B cell (primary cell): ENCODE results near the gene JAK2. TPM values are rescaled to one million over a fixed set of nuclear protein-coding genes. Genes with fewer than 3 reads are reported as not detected.

Experiments
- ATAC-seq: fragments of 200-7000 bp; cut with Tn5 transposase; one replicate; pipeline ENCODE4 v1.10.0; 2021; ENCODE audit warnings: low read depth, mild to moderate bottlenecking, moderate number of reproducible peaks, moderate library complexity
- CTCF ChIA-PET: fragments of 350-600 bp; sonication (Branson Sonifier 250); formaldehyde crosslinking; loops from one replicate; lab custom pipeline; 2021; ENCODE audit warnings: antibody characterized with exemption, inconsistent platforms; lab: Charles Lee
- POLR2A ChIA-PET: fragments of 350-600 bp; sonication (Branson Sonifier 250); formaldehyde crosslinking; loops from one replicate; lab custom pipeline; 2021; ENCODE audit warnings: antibody characterized with exemption; lab: Charles Lee
- DNase-seq: peaks from one replicate; pipeline ENCODE4 v3.0.0; 2013
- H2AFZ ChIP-seq: 2 replicates; pipeline ENCODE4 v1.6.1; 2012; ENCODE audit warnings: mild to moderate bottlenecking, low read depth, low read length; ENCODE audit not compliant: insufficient read depth, poor library complexity, severe bottlenecking
- H3K27ac ChIP-seq, 2 donors: 1 replicate in 1 of 2; 2 replicates in 1 of 2; pipeline ENCODE4 v1.5.1; 2012 to 2013; ENCODE audit warnings: low read length in 2 of 2, mild to moderate bottlenecking in 2 of 2, moderate library complexity in 1 of 2
- H3K27me3 ChIP-seq, 4 experiments: fragments of 200-600 bp in 1 of 4; sonication (generic) in 1 of 4; replicated peaks in 1 of 4; 1 replicate in 2 of 4; 2 replicates in 2 of 4; pipeline versions ENCODE4 v1.6.1 to v1.7.0; 2013 to 2016; ENCODE audit warnings: low read length in 3 of 4, mild to moderate bottlenecking in 2 of 4, mixed read lengths in 1 of 4, moderate library complexity in 1 of 4; ENCODE audit not compliant: insufficient read depth in 4 of 4, control insufficient read depth in 3 of 4; ENCODE audit errors: control extremely low read depth in 1 of 4
- H3K36me3 ChIP-seq, 2 experiments: replicated peaks in 1 of 2; 1 replicate in 1 of 2; 2 replicates in 1 of 2; pipeline versions ENCODE4 v1.6.1 to v1.7.1; 2013; ENCODE audit warnings: low read length in 1 of 2; ENCODE audit not compliant: insufficient read depth in 2 of 2, control insufficient read depth in 1 of 2; ENCODE audit errors: control extremely low read depth in 1 of 2, extremely low read depth in 1 of 2
- H3K4me1 ChIP-seq, 2 donors: fragments of 200-600 bp in 1 of 2; sonication (generic) in 1 of 2; 1 replicate in 1 of 2; 2 replicates in 1 of 2; pipeline versions ENCODE4 v1.5.1 to v1.6.1; 2013 to 2017; ENCODE audit warnings: low read length in 2 of 2; ENCODE audit not compliant: control insufficient read depth in 2 of 2, insufficient read depth in 2 of 2
- H3K4me2 ChIP-seq: replicated peaks from 2 replicates; pipeline ENCODE3; 2012; ENCODE audit warnings: mild to moderate bottlenecking, low read depth, low read length; ENCODE audit not compliant: poor library complexity, severe bottlenecking
- H3K4me3 ChIP-seq, 5 experiments: fragments of 200-600 bp in 1 of 5; sonication (generic) in 1 of 5; 1 replicate in 3 of 5; 2 replicates in 2 of 5; pipeline versions ENCODE4 v1.5.1 to v1.7.0; 2011 to 2016; ENCODE audit warnings: low read length in 4 of 5, mild to moderate bottlenecking in 4 of 5, low read depth in 2 of 5, control low read depth in 1 of 5, moderate library complexity in 1 of 5; ENCODE audit not compliant: insufficient read depth in 1 of 5; ENCODE audit errors: control extremely low read depth in 1 of 5, extremely low read depth in 1 of 5
- H3K79me2 ChIP-seq: fragments of 200-600 bp; sonication (generic); one replicate; pipeline ENCODE4 v1.6.0; 2016; ENCODE audit warnings: low read length; ENCODE audit not compliant: control insufficient read depth, insufficient read depth
- H3K9ac ChIP-seq: fragments of 200-600 bp; sonication (generic); 2 replicates; pipeline ENCODE4 v1.6.1; 2017; ENCODE audit warnings: mild to moderate bottlenecking, low read length, moderate library complexity
- H3K9me3 ChIP-seq, 3 donors: one replicate each; pipeline versions ENCODE4 v1.6.1 to v1.7.1; 2013; ENCODE audit warnings: low read length in 2 of 3; ENCODE audit not compliant: control insufficient read depth in 2 of 3, insufficient read depth in 1 of 3; ENCODE audit errors: control extremely low read depth in 1 of 3
- H4K20me1 ChIP-seq: 2 replicates; pipeline ENCODE4 v1.6.0; 2012; ENCODE audit warnings: mild to moderate bottlenecking, low read length; ENCODE audit not compliant: insufficient read depth, control insufficient read depth, poor library complexity, severe bottlenecking
- H3K27ac Mint-ChIP-seq: one replicate; pipeline ENCODE4 v1.8.0; 2021; ENCODE audit warnings: mixed read lengths
- H3K27me3 Mint-ChIP-seq: one replicate; pipeline ENCODE4 v1.8.0; 2021; ENCODE audit warnings: mixed read lengths
- H3K4me1 Mint-ChIP-seq: one replicate; pipeline ENCODE4 v1.8.0; 2021; ENCODE audit warnings: mixed read lengths
- H3K4me3 Mint-ChIP-seq: one replicate; pipeline ENCODE4 v1.8.0; 2021; ENCODE audit warnings: mixed read lengths
- H3K9me3 Mint-ChIP-seq: one replicate; pipeline ENCODE4 v1.8.0; 2022; ENCODE audit warnings: mixed read lengths; ENCODE audit not compliant: insufficient read depth
- EZH2 ChIP-seq: IDR thresholded peaks from 2 replicates; pipeline ENCODE4 v1.6.1; 2012; ENCODE audit warnings: borderline replicate concordance, low read depth, mild to moderate bottlenecking, moderate library complexity, low read length; ENCODE audit not compliant: insufficient read depth, poor library complexity, severe bottlenecking
- WGBS: methylation state at CpG from one replicate; pipeline ENCODE4 v1.1.5; 2013; ENCODE audit warnings: missing lambda C conversion rate; ENCODE audit not compliant: insufficient coverage; 5-methylcytosine and 5-hydroxymethylcytosine counted together
- intact Hi-C: fragments of 100-400 bp; cut with micrococcal nuclease; formaldehyde crosslinking; loops from one replicate; pipeline ENCODE4 v1.10.0; 2022
- polyA plus RNA-seq: library from polyadenylated mRNA; depleted of rRNA; stranded (reverse); fragments of >200 nt; gene quantifications from 2 replicates; pipeline ENCODE4 v1.2.3, GENCODE V29; 2012
- total RNA-seq, 2 donors: library from RNA; stranded (reverse); fragments of 120-200 nt in 1 of 2; gene quantifications; 1 replicate in 1 of 2; 2 replicates in 1 of 2; pipeline versions ENCODE4 v1.2.3 to v1.2.4, GENCODE V29; 2013 to 2022
- TF ChIP-seq, protein P1 (sequence below): fragments of 200-600 bp; IDR thresholded peaks from one replicate; pipeline ENCODE4 v1.8.0; 2022; ENCODE audit warnings: antibody characterized with exemption, mild to moderate bottlenecking

JAK2 gene
- total and polyA plus RNA-seq, 2 donors (not counting 1 experiment from before 2014, with no cell fraction given): 8.0 to 24.6 TPM

- DNase-seq (no peak), ATAC-seq (no peak)
- H3K27ac Mint-ChIP-seq: no peak overlapping the region
- no peak for TF ChIP-seq EZH2
- TF ChIP-seq, protein P1, sequence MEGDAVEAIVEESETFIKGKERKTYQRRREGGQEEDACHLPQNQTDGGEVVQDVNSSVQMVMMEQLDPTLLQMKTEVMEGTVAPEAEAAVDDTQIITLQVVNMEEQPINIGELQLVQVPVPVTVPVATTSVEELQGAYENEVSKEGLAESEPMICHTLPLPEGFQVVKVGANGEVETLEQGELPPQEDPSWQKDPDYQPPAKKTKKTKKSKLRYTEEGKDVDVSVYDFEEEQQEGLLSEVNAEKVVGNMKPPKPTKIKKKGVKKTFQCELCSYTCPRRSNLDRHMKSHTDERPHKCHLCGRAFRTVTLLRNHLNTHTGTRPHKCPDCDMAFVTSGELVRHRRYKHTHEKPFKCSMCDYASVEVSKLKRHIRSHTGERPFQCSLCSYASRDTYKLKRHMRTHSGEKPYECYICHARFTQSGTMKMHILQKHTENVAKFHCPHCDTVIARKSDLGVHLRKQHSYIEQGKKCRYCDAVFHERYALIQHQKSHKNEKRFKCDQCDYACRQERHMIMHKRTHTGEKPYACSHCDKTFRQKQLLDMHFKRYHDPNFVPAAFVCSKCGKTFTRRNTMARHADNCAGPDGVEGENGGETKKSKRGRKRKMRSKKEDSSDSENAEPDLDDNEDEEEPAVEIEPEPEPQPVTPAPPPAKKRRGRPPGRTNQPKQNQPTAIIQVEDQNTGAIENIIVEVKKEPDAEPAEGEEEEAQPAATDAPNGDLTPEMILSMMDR: no peak
- H3K4me3 Mint-ChIP-seq: no peak overlapping the region
- peaks cover 0 to 4% of the 10 kb centered on the region in 2 donors for H3K4me1 ChIP-seq
- peaks cover 3% of the 10 kb centered on the region for H3K9me3 Mint-ChIP-seq
- H3K4me3 ChIP-seq: no peak overlapping the region
- H3K9ac ChIP-seq: no peak overlapping the region
- no peaks in the 10 kb centered on the region for H3K9me3 ChIP-seq
- H3K36me3 ChIP-seq: no peaks in the 10 kb centered on the region
- ChIA-PET POLR2A (no interaction called here), CTCF (no interaction called here)
- H3K4me2 ChIP-seq: no peak overlapping the region
- no peaks in the 10 kb centered on the region for H3K27me3 Mint-ChIP-seq
- H4K20me1 ChIP-seq: no peaks in the 10 kb centered on the region
- H3K79me2 ChIP-seq: no peaks in the 10 kb centered on the region
- intact Hi-C loops: no loop called here
- no CpG with 5 or more reads among the region's 1 CpG for WGBS
- no peak overlapping the region for H3K27ac ChIP-seq
- H3K27me3 ChIP-seq: no peaks in the 10 kb centered on the region
- H2AFZ ChIP-seq: no peak overlapping the region
- H3K4me1 Mint-ChIP-seq: peaks cover 20% of the 10 kb centered on the region
Measured at GRCh38 chr9:4946937-4947336, 38.1 kb upstream of the JAK2 start.

DNA sequence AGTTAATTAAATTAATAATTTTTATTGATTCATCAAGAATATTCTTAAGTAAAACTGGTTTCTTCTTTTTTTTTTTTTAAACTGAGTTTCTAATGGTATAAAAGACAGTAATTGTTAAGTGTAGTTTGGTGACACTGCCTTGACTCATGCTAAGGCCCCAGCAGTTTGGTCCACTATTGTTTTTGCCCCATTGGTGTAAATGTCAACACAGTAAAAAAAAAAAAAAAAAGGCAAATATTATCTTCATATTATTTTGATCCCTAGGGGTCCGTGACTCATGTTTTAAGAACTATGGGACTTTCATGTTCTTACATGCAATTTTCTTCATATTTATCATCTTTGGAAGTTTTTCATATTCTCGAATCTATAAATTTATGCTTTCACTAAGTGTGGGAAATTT is 29.2 kb upstream of the JAK2 start:
- no peak overlapping the region for H3K27ac ChIP-seq
- ATAC-seq (no peak), DNase-seq (no peak)
- Mint-ChIP-seq H3K27ac (no peak overlapping the region), H3K27me3 (no peaks in the 10 kb centered on the region), H3K4me1 (no peaks in the 10 kb centered on the region), H3K4me3 (no peak overlapping the region), H3K9me3 (no peaks in the 10 kb centered on the region)
- no peak overlapping the region for H3K4me2 ChIP-seq
- H4K20me1 ChIP-seq: no peaks in the 10 kb centered on the region
- H3K79me2 ChIP-seq: no peaks in the 10 kb centered on the region
- CTCF ChIA-PET: no interaction called here
- no peaks in the 10 kb centered on the region for H3K36me3 ChIP-seq
- TF ChIP-seq EZH2: no peak
- TF ChIP-seq, protein P1: no peak
- H3K27me3 ChIP-seq: no peaks in the 10 kb centered on the region
- no peak overlapping the region for H3K4me3 ChIP-seq
- WGBS: no CpG with 5 or more reads among the region's 2 CpGs
- POLR2A ChIA-PET: no interaction called here
- peaks cover 0 to 9% (median 0%) of the 10 kb centered on the region in 3 donors for H3K9me3 ChIP-seq
- intact Hi-C loops: no loop called here
- H3K4me1 ChIP-seq: peaks cover 0 to 3% of the 10 kb centered on the region in 2 donors
- no peak overlapping the region for H2AFZ ChIP-seq
- no peak overlapping the region for H3K9ac ChIP-seq
